K562 (cell line): ENCODE results near the gene AGAP3. TPM values are rescaled to one million over a fixed set of nuclear protein-coding genes. Genes with fewer than 3 reads are reported as not detected.

ENCODE experiments used
- CGGBP1 ChIP-seq: fragments of 250-450 bp; sonication (Bioruptor Pico); IDR thresholded peaks from 2 replicates; pipeline ENCODE4 v1.9.0; 2021; ENCODE audit warnings: mild to moderate bottlenecking
- TRIM24 ChIP-seq, 2 experiments: fragments of 450-650 bp; IDR thresholded peaks; 2 replicates each; pipeline ENCODE4 v1.6.1; 2016
- ZBTB40 ChIP-seq, 2 experiments: fragments of 450-650 bp in 1 of 2; sonication (generic) in 1 of 2; formaldehyde crosslinking in 1 of 2; IDR thresholded peaks; 2 replicates each; pipeline versions ENCODE4 v1.7.1 to v1.9.0; 2016 to 2022; ENCODE audit warnings: inconsistent platforms in 1 of 2, mild to moderate bottlenecking in 1 of 2, missing genetic modification reagents in 1 of 2
- polyA plus RNA-seq, 8 experiments: library from polyadenylated mRNA; depleted of rRNA in 4 of 8; stranded (reverse) in 5 of 8; unstranded in 3 of 8; fragments of >200 nt; fragmentation: Nextera tagmentation in 2 of 8; fragmentation: Illumina TruSeq in 1 of 8; extraction: Ambion mirVana in 2 of 8; extraction: Trizol in 1 of 8; gene quantifications; 2 replicates each; pipeline versions ENCODE4 v1.2.1 to v1.2.3, GENCODE V29; 2011 to 2014; ENCODE audit warnings: inconsistent platforms in 1 of 8, missing spikeins in 1 of 8
- total RNA-seq, 7 experiments: library from RNA; depleted of rRNA in 6 of 7; stranded (reverse); fragments of >200 nt in 6 of 7; fragmentation: Illumina TruSeq in 2 of 7; extraction: Trizol in 2 of 7; gene quantifications; 2 replicates each; pipeline versions ENCODE4 v1.2.1 to v1.2.3, GENCODE V29; 2011 to 2021; ENCODE audit warnings: low replicate concordance in 1 of 7

Gene AGAP3
- total and polyA plus RNA-seq, 9 of the 15 experiments (the other 6 are each of a cell fraction or from before 2014, with no cell fraction given): 3.4 to 208 (median 62.2) TPM

GRCh38 chr7:151083071-151083823, 3.0 kb upstream of the AGAP3 start, which contains the start of gene TMUB1 (continued):
- TF ChIP-seq CGGBP1: 0 out of 2 replicates have a peak, but pooled peaks have one; percentile 19
- TF ChIP-seq TRIM24 (IDR thresholded peaks at IDR 0.05): no peak
- TF ChIP-seq ZBTB40 (IDR thresholded peaks at IDR 0.05): peak; percentile 75
- no peak for TF ChIP-seq ZBTB40 (CRISPR knock-in tag; IDR thresholded peaks at IDR 0.05)
